ENCODE results near the gene TMEM95.
A peak's percentile ranks its signal among the peaks of the same experiment; 100 is the strongest.

The TMEM95 gene

GRCh38 chr17:7315570-7316235 lies 39.3 kb upstream of the TMEM95 start:
- H3K9me3 ChIP-seq (ENCODE audit: control insufficient read depth, insufficient read depth, low read depth, low read length) = no peaks in the 10 kb centered on the region
- peaks cover 38 to 75% of the 10 kb centered on the region in 2 experiments for H3K36me3 ChIP-seq (ENCODE audit: control insufficient read depth in 2 of 2, insufficient read depth in 1 of 2, low read length in 2 of 2)
- ChIA-PET CTCF (interaction anchor here (0.6 to 1.3 kb wide), 4 partner anchors 14 to 270 kb away, joined by 3 to 5 read pairs (median 4); no protein-coding TSS in a partner anchor), POLR2A (interaction anchor here (0.6 to 4.1 kb wide), 6 partner anchors 14 to 388 kb away, joined by 3 to 42 read pairs (median 4); partner anchors contain the start of genes ACADVL, DLG4, NEURL4 and SLC2A4)
- H3K4me1 ChIP-seq (ENCODE audit: control insufficient read depth, insufficient read depth, low read length) = peaks cover 6% of the 10 kb centered on the region; the same call in 1 of the 2 replicates
- H3K4me3 ChIP-seq (ENCODE audit: low read depth, low read length) = peak overlapping the region; percentile 87
- H3K27ac ChIP-seq (ENCODE audit: extremely low read depth, low read depth, low read length) = peak overlapping the region; percentile 98
- no peak for TF ChIP-seq ZNF23 (tag by site-specific recombination; IDR thresholded peaks at IDR 0.05; ENCODE audit: borderline replicate concordance)
- TF ChIP-seq BCL6B (tag by site-specific recombination; IDR thresholded peaks at IDR 0.05) = no peak
- no peak for TF ChIP-seq BCL11B (tag by site-specific recombination; IDR thresholded peaks at IDR 0.05; ENCODE audit: low read depth)
- TF ChIP-seq ZBTB10 (tag by site-specific recombination; IDR thresholded peaks at IDR 0.05) = peak; percentile 32; the same call in 1 of the 2 replicates
- no peak for TF ChIP-seq ELK4 (IDR thresholded peaks at IDR 0.05; ENCODE audit: borderline replicate concordance, low read depth, low read length)
- no peak for TF ChIP-seq ZNF501 (tag by site-specific recombination; IDR thresholded peaks at IDR 0.05)
- no peak for TF ChIP-seq ZNF169 (tag by site-specific recombination; IDR thresholded peaks at IDR 0.05)
- TF ChIP-seq ZNF19 (tag by site-specific recombination; IDR thresholded peaks at IDR 0.05; ENCODE audit: low read depth) = no peak
- no peak for TF ChIP-seq ATF2 (tag by site-specific recombination; IDR thresholded peaks at IDR 0.05; ENCODE audit: low read depth)
- no peak for TF ChIP-seq ZFHX2 (tag by site-specific recombination; conservative IDR thresholded peaks at IDR 0.05)
- 0 out of 2 replicates have a peak, but pooled peaks have one; percentile 37 for TF ChIP-seq ZNF2 (tag by site-specific recombination; IDR thresholded peaks at IDR 0.05)
- TF ChIP-seq ZBTB1 (tag by site-specific recombination; IDR thresholded peaks at IDR 0.05) = no peak
- TF ChIP-seq PBX3 (CRISPR knock-in tag; IDR thresholded peaks at IDR 0.05) = 0 out of 2 replicates have a peak, but pooled peaks have one; percentile 1
- 0 out of 2 replicates have a peak, but pooled peaks have one; percentile 14 for TF ChIP-seq ZNF518A (tag by site-specific recombination; conservative IDR thresholded peaks at IDR 0.05; ENCODE audit: low read depth)
- no peak for TF ChIP-seq ZNF449 (tag by site-specific recombination; IDR thresholded peaks at IDR 0.05)
- 0 out of 2 replicates have a peak, but pooled peaks have one; percentile 4 for TF ChIP-seq KLF16 (tag by site-specific recombination; IDR thresholded peaks at IDR 0.05)
- TF ChIP-seq SP2 (tag by site-specific recombination; IDR thresholded peaks at IDR 0.05) = no peak
- TF ChIP-seq SP3 (tag by site-specific recombination; IDR thresholded peaks at IDR 0.05) = 0 out of 2 replicates have a peak, but pooled peaks have one; percentile 3
